Measurements from ENCODE around the gene E2F4. TPM values are rescaled to one million over a fixed set of nuclear protein-coding genes. Genes with fewer than 3 reads are reported as not detected.
A peak's percentile ranks its signal among the peaks of the same experiment; 100 is the strongest.

E2F4 gene
- total and polyA plus RNA-seq, 2 of the 13 experiments (the other 11 are each of a cell fraction or from before 2014, with no cell fraction given) = 84.8 to 91.2 TPM

- TF ChIP-seq ZNF362 (CRISPR knock-in tag; IDR thresholded peaks at IDR 0.05; ENCODE audit: borderline replicate concordance) (no peak), KLF6 (CRISPR knock-in tag; IDR thresholded peaks at IDR 0.05) (no peak), ZNF749 (CRISPR knock-in tag; IDR thresholded peaks at IDR 0.05; ENCODE audit: borderline replicate concordance) (no peak), LRRFIP1 (CRISPR knock-in tag; conservative IDR thresholded peaks at IDR 0.05) (no peak), NR2C2 (CRISPR knock-in tag; IDR thresholded peaks at IDR 0.05; ENCODE audit: borderline replicate concordance) (no peak), FOXJ3 (CRISPR knock-in tag; IDR thresholded peaks at IDR 0.05; ENCODE audit: borderline replicate concordance) (no peak), ATRX (CRISPR knock-in tag; IDR thresholded peaks at IDR 0.05; ENCODE audit: borderline replicate concordance) (no peak), SIN3B (IDR thresholded peaks at IDR 0.05; ENCODE audit: low read length) (no peak), ZBED4 (CRISPR knock-in tag; IDR thresholded peaks at IDR 0.05; ENCODE audit: borderline replicate concordance) (no peak), TP53 (CRISPR knock-in tag; conservative IDR thresholded peaks at IDR 0.05) (no peak)
- TF ChIP-seq, protein P1, sequence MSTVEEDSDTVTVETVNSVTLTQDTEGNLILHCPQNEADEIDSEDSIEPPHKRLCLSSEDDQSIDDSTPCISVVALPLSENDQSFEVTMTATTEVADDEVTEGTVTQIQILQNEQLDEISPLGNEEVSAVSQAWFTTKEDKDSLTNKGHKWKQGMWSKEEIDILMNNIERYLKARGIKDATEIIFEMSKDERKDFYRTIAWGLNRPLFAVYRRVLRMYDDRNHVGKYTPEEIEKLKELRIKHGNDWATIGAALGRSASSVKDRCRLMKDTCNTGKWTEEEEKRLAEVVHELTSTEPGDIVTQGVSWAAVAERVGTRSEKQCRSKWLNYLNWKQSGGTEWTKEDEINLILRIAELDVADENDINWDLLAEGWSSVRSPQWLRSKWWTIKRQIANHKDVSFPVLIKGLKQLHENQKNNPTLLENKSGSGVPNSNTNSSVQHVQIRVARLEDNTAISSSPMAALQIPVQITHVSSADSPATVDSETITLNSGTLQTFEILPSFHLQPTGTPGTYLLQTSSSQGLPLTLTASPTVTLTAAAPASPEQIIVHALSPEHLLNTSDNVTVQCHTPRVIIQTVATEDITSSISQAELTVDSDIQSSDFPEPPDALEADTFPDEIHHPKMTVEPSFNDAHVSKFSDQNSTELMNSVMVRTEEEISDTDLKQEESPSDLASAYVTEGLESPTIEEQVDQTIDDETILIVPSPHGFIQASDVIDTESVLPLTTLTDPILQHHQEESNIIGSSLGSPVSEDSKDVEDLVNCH (CRISPR knock-in tag; IDR thresholded peaks at IDR 0.05) = peak; percentile 61; the same call in 1 of the 2 replicates
- TF ChIP-seq, protein P2, sequence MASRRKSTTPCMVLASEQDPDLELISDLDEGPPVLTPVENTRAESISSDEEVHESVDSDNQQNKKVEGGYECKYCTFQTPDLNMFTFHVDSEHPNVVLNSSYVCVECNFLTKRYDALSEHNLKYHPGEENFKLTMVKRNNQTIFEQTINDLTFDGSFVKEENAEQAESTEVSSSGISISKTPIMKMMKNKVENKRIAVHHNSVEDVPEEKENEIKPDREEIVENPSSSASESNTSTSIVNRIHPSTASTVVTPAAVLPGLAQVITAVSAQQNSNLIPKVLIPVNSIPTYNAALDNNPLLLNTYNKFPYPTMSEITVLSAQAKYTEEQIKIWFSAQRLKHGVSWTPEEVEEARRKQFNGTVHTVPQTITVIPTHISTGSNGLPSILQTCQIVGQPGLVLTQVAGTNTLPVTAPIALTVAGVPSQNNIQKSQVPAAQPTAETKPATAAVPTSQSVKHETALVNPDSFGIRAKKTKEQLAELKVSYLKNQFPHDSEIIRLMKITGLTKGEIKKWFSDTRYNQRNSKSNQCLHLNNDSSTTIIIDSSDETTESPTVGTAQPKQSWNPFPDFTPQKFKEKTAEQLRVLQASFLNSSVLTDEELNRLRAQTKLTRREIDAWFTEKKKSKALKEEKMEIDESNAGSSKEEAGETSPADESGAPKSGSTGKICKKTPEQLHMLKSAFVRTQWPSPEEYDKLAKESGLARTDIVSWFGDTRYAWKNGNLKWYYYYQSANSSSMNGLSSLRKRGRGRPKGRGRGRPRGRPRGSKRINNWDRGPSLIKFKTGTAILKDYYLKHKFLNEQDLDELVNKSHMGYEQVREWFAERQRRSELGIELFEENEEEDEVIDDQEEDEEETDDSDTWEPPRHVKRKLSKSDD (CRISPR knock-in tag; IDR thresholded peaks at IDR 0.05; ENCODE audit: low read depth) = peak; percentile 80; the same call in 1 of the 2 replicates
- TF ChIP-seq, protein P3, sequence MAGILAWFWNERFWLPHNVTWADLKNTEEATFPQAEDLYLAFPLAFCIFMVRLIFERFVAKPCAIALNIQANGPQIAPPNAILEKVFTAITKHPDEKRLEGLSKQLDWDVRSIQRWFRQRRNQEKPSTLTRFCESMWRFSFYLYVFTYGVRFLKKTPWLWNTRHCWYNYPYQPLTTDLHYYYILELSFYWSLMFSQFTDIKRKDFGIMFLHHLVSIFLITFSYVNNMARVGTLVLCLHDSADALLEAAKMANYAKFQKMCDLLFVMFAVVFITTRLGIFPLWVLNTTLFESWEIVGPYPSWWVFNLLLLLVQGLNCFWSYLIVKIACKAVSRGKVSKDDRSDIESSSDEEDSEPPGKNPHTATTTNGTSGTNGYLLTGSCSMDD (CRISPR knock-in tag; IDR thresholded peaks at IDR 0.05) = no peak
Observed at GRCh38 chr16:67177743-67178699, 13.9 kb upstream of the E2F4 start (continued).
